HepG2 (cell line): Measurements from ENCODE around the gene GFPT1. TPM values are rescaled to one million over a fixed set of nuclear protein-coding genes. Genes with fewer than 3 reads are reported as not detected.

Experiments
- ATAC-seq: fragments of 200-7000 bp; cut with Tn5 transposase; 3 replicates; pipeline ENCODE4 v1.9.1; 2020; ENCODE audit warnings: mild to moderate bottlenecking, moderate library complexity
- BruUV-seq: library from RNA; stranded (reverse); fragments of 400-500 nt; replicated peaks from 2 replicates; lab custom pipeline; 2021; lab: Mats Ljungman, UMichigan
- CTCF ChIA-PET: fragments of 300-600 bp; formaldehyde crosslinking; extraction: SDS; loops from one replicate; lab custom pipeline; 2021; ENCODE audit warnings: low total read pairs, inconsistent platforms, low intra/inter-chr PET ratio; lab: Yijun Ruan, JAX
- POLR2A ChIA-PET: fragments of 350-600 bp; sonication (Branson Sonifier 250); formaldehyde crosslinking; loops from one replicate; lab custom pipeline; 2020; ENCODE audit warnings: antibody characterized with exemption, inconsistent platforms; lab: Yijun Ruan, JAX
- DNase-seq: peaks from one replicate; pipeline ENCODE4 v3.0.0-alpha.2; 2015; ENCODE audit warnings: low spot score
- FAIRE-seq: peaks from 3 replicates; lab custom pipeline; 2011; peaks lifted over from hg19 to GRCh38; lab: Jason Lieb, UNC
- H2AFZ ChIP-seq: one replicate; pipeline ENCODE4 v1.6.1; 2011; ENCODE audit warnings: low read length, inconsistent platforms
- H3K27ac ChIP-seq: fragments of 300-600 bp; 3 replicates; pipeline ENCODE4 v1.8.0; 2011; ENCODE audit warnings: mixed run types, mild to moderate bottlenecking, mixed read lengths, low read length, inconsistent platforms; ENCODE audit not compliant: insufficient read depth; ENCODE audit errors: extremely low read length
- H3K27me3 ChIP-seq, 2 experiments: fragments of 200-600 bp in 1 of 2; 2 replicates in 1 of 2; 3 replicates in 1 of 2; pipeline versions ENCODE4 v1.6.0 to v1.8.0; 2011; ENCODE audit warnings: low read length in 2 of 2, mild to moderate bottlenecking in 2 of 2, moderate library complexity in 2 of 2, inconsistent platforms in 1 of 2; ENCODE audit not compliant: insufficient read depth in 2 of 2, control insufficient read depth in 1 of 2
- H3K36me3 ChIP-seq, 2 experiments: fragments of 200-600 bp in 1 of 2; replicated peaks in 1 of 2; 2 replicates in 1 of 2; 3 replicates in 1 of 2; pipeline versions ENCODE4 v1.5.1 to v1.8.0; 2011; ENCODE audit warnings: low read length in 2 of 2, inconsistent platforms in 1 of 2; ENCODE audit not compliant: insufficient read depth in 2 of 2, control insufficient read depth in 1 of 2
- H3K4me1 ChIP-seq: 2 replicates; pipeline ENCODE4 v1.5.1; 2012; ENCODE audit warnings: low read length, inconsistent platforms; ENCODE audit not compliant: insufficient read depth
- H3K4me2 ChIP-seq: 2 replicates; pipeline ENCODE4 v1.6.0; 2011; ENCODE audit warnings: low read depth, low read length, inconsistent platforms
- H3K4me3 ChIP-seq, 3 experiments: fragments of 200-600 bp in 1 of 3; sonication (generic), shearing (Covaris generic) in 1 of 3; replicated peaks in 1 of 3; 2 replicates each; pipeline ENCODE4 v1.5.1; 2011 to 2016; ENCODE audit warnings: low read length in 3 of 3, inconsistent platforms in 2 of 3, low read depth in 2 of 3, mild to moderate bottlenecking in 2 of 3, control low read depth in 1 of 3, mixed read lengths in 1 of 3; ENCODE audit not compliant: insufficient read depth in 1 of 3
- H3K79me2 ChIP-seq: one replicate; pipeline ENCODE4 v1.6.1; 2011; ENCODE audit warnings: low read length, inconsistent platforms; ENCODE audit not compliant: insufficient read depth
- H3K9ac ChIP-seq: 2 replicates; pipeline ENCODE4 v1.6.0; 2011; ENCODE audit warnings: mild to moderate bottlenecking, low read depth, low read length, inconsistent platforms; ENCODE audit not compliant: insufficient read depth
- H3K9me3 ChIP-seq: 2 replicates; pipeline ENCODE4 v1.5.1; 2012; ENCODE audit warnings: mild to moderate bottlenecking, low read length
- H4K20me1 ChIP-seq: 2 replicates; pipeline ENCODE4 v1.6.0; 2011; ENCODE audit warnings: inconsistent platforms, mild to moderate bottlenecking, low read length, moderate library complexity; ENCODE audit not compliant: insufficient read depth
- MLX ChIP-seq: IDR thresholded peaks from 2 replicates; pipeline ENCODE4 v1.6.1; 2016
- REL ChIP-seq: sonication (generic); formaldehyde crosslinking; conservative IDR thresholded peaks from 2 replicates; pipeline ENCODE4 v1.8.0; 2022; ENCODE audit warnings: mild to moderate bottlenecking, missing genetic modification reagents, moderate library complexity
- TOPORS ChIP-seq: sonication (generic); formaldehyde crosslinking; IDR thresholded peaks from 2 replicates; pipeline ENCODE4 v1.8.0; 2023; ENCODE audit warnings: mild to moderate bottlenecking, missing genetic modification reagents
- ZFP36 ChIP-seq: fragments of 150-350 bp; IDR thresholded peaks from 2 replicates; pipeline ENCODE4 v1.6.1; 2018; ENCODE audit warnings: borderline replicate concordance, low read length, low read depth; ENCODE audit not compliant: partially characterized antibody
- ZNF143 ChIP-seq: sonication (generic); formaldehyde crosslinking; IDR thresholded peaks from 2 replicates; pipeline ENCODE4 v1.4.0; 2020; ENCODE audit warnings: missing genetic modification reagents
- ZNF713 ChIP-seq: sonication (generic); formaldehyde crosslinking; IDR thresholded peaks from 2 replicates; pipeline ENCODE4 v1.4.0; 2020; ENCODE audit warnings: mild to moderate bottlenecking, missing genetic modification reagents
- WGBS: methylation state at CpG from one replicate; pipeline ENCODE4 v1.1.6; 2017; ENCODE audit warnings: low lambda C conversion rate; 5-methylcytosine and 5-hydroxymethylcytosine counted together
- in situ Hi-C: cut with HindIII; loops from 2 replicates; pipeline ENCODE4 v1.10.0; 2017; ENCODE audit warnings: low pct_unique_long_range_greater_than_20kb; ENCODE audit not compliant: extremely low pct_ligation_motif_present
- intact Hi-C: fragments of 100-400 bp; cut with micrococcal nuclease; formaldehyde crosslinking; loops from one replicate; pipeline ENCODE4 v1.10.0; 2022; ENCODE audit not compliant: unreplicated experiment
- polyA plus RNA-seq, 8 experiments: library from polyadenylated mRNA; depleted of rRNA in 3 of 8; stranded (reverse) in 7 of 8; unstranded in 1 of 8; fragments of >200 nt; fragmentation: Illumina TruSeq in 4 of 8; extraction: Trizol in 4 of 8; gene quantifications; 2 replicates each; pipeline versions ENCODE4 v1.2.1 to v1.2.3, GENCODE V29; 2011 to 2016; ENCODE audit warnings: low read depth in 4 of 8, missing spikeins in 1 of 8, mixed read lengths in 1 of 8; ENCODE audit not compliant: insufficient read depth in 1 of 8
- total RNA-seq, 5 experiments: library from RNA; depleted of rRNA; stranded (reverse); fragments of >200 nt; fragmentation: Illumina TruSeq; extraction: Trizol; gene quantifications; 2 replicates each; pipeline ENCODE4 v1.2.3, GENCODE V29; 2016; ENCODE audit warnings: low read depth in 1 of 5
- TF ChIP-seq, protein P1 (sequence below): IDR thresholded peaks from 2 replicates; pipeline ENCODE4 v1.6.1; 2012; ENCODE audit warnings: low read depth, low read length, improper control_type of control experiment

GFPT1 gene
- total and polyA plus RNA-seq, 2 of the 13 experiments (the other 11 are each of a cell fraction or from before 2014, with no cell fraction given) = 24.0 to 84.9 TPM

- TF ChIP-seq, protein P1, sequence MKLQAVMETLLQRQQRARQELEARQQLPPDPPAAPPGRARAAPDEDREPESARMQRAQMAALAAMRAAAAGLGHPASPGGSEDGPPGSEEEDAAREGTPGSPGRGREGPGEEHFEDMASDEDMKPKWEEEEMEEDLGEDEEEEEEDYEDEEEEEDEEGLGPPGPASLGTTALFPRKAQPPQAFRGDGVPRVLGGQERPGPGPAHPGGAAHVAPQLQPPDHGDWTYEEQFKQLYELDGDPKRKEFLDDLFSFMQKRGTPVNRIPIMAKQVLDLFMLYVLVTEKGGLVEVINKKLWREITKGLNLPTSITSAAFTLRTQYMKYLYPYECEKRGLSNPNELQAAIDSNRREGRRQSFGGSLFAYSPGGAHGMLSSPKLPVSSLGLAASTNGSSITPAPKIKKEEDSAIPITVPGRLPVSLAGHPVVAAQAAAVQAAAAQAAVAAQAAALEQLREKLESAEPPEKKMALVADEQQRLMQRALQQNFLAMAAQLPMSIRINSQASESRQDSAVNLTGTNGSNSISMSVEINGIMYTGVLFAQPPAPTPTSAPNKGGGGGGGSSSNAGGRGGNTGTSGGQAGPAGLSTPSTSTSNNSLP = 0 out of 2 replicates have a peak, but pooled peaks have one; percentile 29
Observed at GRCh38 chr2:69309351-69310110, 77.5 kb downstream of the GFPT1 start (continued).

DNA sequence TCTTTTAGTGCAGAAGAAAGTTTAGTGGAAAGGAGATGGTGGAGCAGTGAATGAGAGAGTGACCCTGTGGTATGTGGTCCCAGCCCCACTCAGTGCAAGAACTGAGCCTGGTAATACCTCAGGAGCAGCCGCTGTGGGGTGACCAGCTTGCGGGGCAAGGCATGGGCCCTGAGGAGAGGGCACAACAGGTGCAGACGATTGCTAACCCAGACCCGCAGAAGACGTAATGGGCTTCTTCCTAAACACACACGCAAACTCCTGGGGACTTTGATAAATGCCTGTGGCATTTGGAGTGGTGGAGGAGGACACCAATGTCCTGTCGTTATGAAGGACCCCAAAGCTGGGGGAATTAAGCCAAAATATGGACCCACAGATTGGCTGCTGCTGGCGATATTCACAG, 78.7 kb downstream of the GFPT1 start:
- H3K4me2 ChIP-seq = no peak overlapping the region
- POLR2A ChIA-PET = interaction anchor here (1.2 kb wide), 1 partner anchor 130 kb away, joined by 3 read pairs; no protein-coding TSS in a partner anchor

More for the DNA sequence above, 78.7 kb downstream of the GFPT1 start:
- no peak overlapping the region for H3K27ac ChIP-seq
- H3K4me3 ChIP-seq = no peak overlapping the region
- peaks cover 15% of the 10 kb centered on the region; the same call in 1 of the 2 replicates for H3K9me3 ChIP-seq
- intact Hi-C loops (no loop called here), in situ Hi-C loops (loop anchor here (5.0 to 10.0 kb wide), 2 partner anchors 291 to 364 kb away; no protein-coding TSS in a partner anchor)
- BruUV-seq = no TSS peak
- no peaks in the 10 kb centered on the region for H3K79me2 ChIP-seq
- ATAC-seq = peak; percentile 2; the same call in 1 of the 3 replicates
- CTCF ChIA-PET = interaction anchor here (1.7 to 3.3 kb wide), 3 partner anchors 282 to 365 kb away, joined by 9 to 37 read pairs (median 13); partner anchors contain the start of gene ANTXR1
- H3K36me3 ChIP-seq = no peaks in the 10 kb centered on the region
- no peak overlapping the region for H3K9ac ChIP-seq
- H3K27me3 ChIP-seq = no peaks in the 10 kb centered on the region
- whole genome bisulfite sequencing = over 99% methylated on average over 8 of the region's 8 CpGs
- no peaks in the 10 kb centered on the region for H4K20me1 ChIP-seq
- no peak overlapping the region for H2AFZ ChIP-seq
- TF ChIP-seq REL (CRISPR knock-in tag) (no peak), ZNF713 (no peak), MLX (CRISPR knock-in tag) (no peak), ZNF143 (CRISPR knock-in tag) (no peak), TOPORS (CRISPR knock-in tag) (no peak), ZFP36 (no peak)
- no peak for FAIRE-seq
- DNase-seq = no peak
- H3K4me1 ChIP-seq = peaks cover 16% of the 10 kb centered on the region
